CD4-positive, alpha-beta T cell (primary cell): ENCODE data around the gene FOXC2. TPM values are rescaled to one million over a fixed set of nuclear protein-coding genes. Genes with fewer than 3 reads are reported as not detected.

Experiments used
- ATAC-seq: fragments of 200-7000 bp; cut with Tn5 transposase; one replicate; pipeline ENCODE4 v1.10.0; 2022; ENCODE audit warnings: mild to moderate bottlenecking; ENCODE audit not compliant: poor library complexity
- CTCF ChIA-PET: fragments of 350-600 bp; sonication (Branson Sonifier 250); formaldehyde crosslinking; loops from one replicate; lab custom pipeline; 2021; ENCODE audit warnings: antibody characterized with exemption, inconsistent platforms; lab: Charles Lee
- POLR2A ChIA-PET: fragments of 350-600 bp; sonication (Branson Sonifier 250); formaldehyde crosslinking; loops from one replicate; lab custom pipeline; 2021; ENCODE audit warnings: antibody characterized with exemption, inconsistent platforms; lab: Charles Lee
- DNase-seq, 14 experiments: peaks; one replicate each; pipeline ENCODE4 v3.0.0-alpha.2; 2013 to 2020; ENCODE audit warnings: mixed read lengths in 2 of 14
- H3K27ac ChIP-seq, 2 donors: one replicate each; pipeline versions ENCODE4 v1.5.1 to v1.7.0; 2013; ENCODE audit warnings: low read length in 2 of 2, low read depth in 1 of 2, mild to moderate bottlenecking in 1 of 2
- H3K27me3 ChIP-seq, 2 experiments: 1 replicate in 1 of 2; 2 replicates in 1 of 2; pipeline versions ENCODE4 v1.6.1 to v1.7.0; 2013; ENCODE audit warnings: low read length in 2 of 2, control low read depth in 1 of 2, mild to moderate bottlenecking in 1 of 2, moderate library complexity in 1 of 2; ENCODE audit not compliant: insufficient read depth in 2 of 2, control insufficient read depth in 1 of 2
- H3K36me3 ChIP-seq: one replicate; pipeline ENCODE4 v1.6.1; 2013; ENCODE audit warnings: low read length, control low read depth; ENCODE audit not compliant: insufficient read depth
- H3K4me1 ChIP-seq: one replicate; pipeline ENCODE4 v1.6.1; 2013; ENCODE audit warnings: low read length, control low read depth; ENCODE audit not compliant: insufficient read depth
- H3K4me3 ChIP-seq: one replicate; pipeline ENCODE4 v1.5.1; 2013; ENCODE audit warnings: mild to moderate bottlenecking, low read length, moderate library complexity
- H3K9me3 ChIP-seq, 2 experiments: 1 replicate in 1 of 2; 2 replicates in 1 of 2; pipeline versions ENCODE4 v1.6.1 to v1.7.0; 2013; ENCODE audit warnings: low read length in 2 of 2, mild to moderate bottlenecking in 2 of 2, control low read depth in 1 of 2, moderate library complexity in 1 of 2; ENCODE audit not compliant: control insufficient read depth in 1 of 2, insufficient read depth in 1 of 2
- H3K27ac Mint-ChIP-seq: one replicate; pipeline ENCODE4 v1.8.0; 2020; ENCODE audit warnings: mixed read lengths
- H3K27me3 Mint-ChIP-seq: one replicate; pipeline ENCODE4 v1.8.0; 2021; ENCODE audit warnings: mixed read lengths
- H3K36me3 Mint-ChIP-seq: one replicate; pipeline ENCODE4 v1.8.0; 2021; ENCODE audit warnings: low read depth, mixed read lengths
- H3K4me1 Mint-ChIP-seq: one replicate; pipeline ENCODE4 v1.8.0; 2021; ENCODE audit warnings: low read depth, mixed read lengths
- H3K4me3 Mint-ChIP-seq: one replicate; pipeline ENCODE4 v1.8.0; 2020; ENCODE audit warnings: mild to moderate bottlenecking, mixed read lengths
- H3K9me3 Mint-ChIP-seq: one replicate; pipeline ENCODE4 v1.8.0; 2020; ENCODE audit warnings: mixed read lengths
- intact Hi-C, 2 experiments: fragments of 100-400 bp; cut with DNase I in 1 of 2; cut with micrococcal nuclease in 1 of 2; formaldehyde crosslinking; loops; one replicate each; pipeline versions ENCODE4 v1.15.1 to v1.9.0; 2023 to 2025; cut with DNase I, micrococcal nuclease
- total RNA-seq, 174 experiments: library from RNA in 2 of 174; stranded (reverse) in 2 of 174; gene quantifications; one replicate each; pipeline ENCODE4 v1.2.3 and lab custom pipeline; 2021 to 2026
- TF ChIP-seq, protein P1 (sequence below): fragments of 200-600 bp; IDR thresholded peaks from one replicate; pipeline ENCODE4 v1.8.0; 2022; ENCODE audit warnings: antibody characterized with exemption, mild to moderate bottlenecking

Gene FOXC2
- total RNA-seq, 2 experiments from 2014 or later, result 0.11 to 0.19 TPM

DNA sequence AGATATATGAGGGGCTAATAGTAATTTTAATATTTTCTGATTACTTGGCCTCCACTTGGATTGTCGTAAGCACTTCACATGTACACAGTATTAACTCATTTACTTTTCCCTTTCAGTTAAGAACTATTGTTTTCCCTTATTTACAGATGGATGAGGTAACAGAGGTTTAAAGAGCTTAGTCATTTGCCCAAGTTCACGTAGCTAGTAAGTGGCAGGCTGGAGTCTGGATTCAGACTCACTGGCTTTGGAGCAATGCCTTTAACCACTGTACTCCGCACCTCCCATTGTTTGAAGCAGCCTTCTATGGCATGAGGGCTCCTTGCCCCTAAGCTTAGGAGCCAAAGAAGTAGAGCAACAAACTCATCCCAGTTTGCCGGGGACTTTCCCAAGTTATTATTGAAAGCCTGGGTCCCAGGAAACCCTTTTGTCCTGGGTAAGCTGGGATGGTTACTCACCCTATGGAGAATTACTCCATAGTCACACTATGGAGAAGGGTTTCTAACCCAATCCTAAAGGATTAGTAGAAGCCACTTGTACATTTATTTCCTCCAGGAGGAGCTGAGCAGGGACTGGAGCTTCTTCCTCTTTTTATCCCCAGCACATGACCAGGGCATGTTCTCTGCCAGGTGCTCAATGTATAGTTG lies 24.0 kb downstream of the FOXC2 start:
- DNase-seq (no peak), ATAC-seq (no peak)
- Mint-ChIP-seq H3K27ac (no peak overlapping the region), H3K4me1 (peaks cover 8% of the 10 kb centered on the region), H3K36me3 (no peaks in the 10 kb centered on the region), H3K27me3 (peaks cover 44% of the 10 kb centered on the region), H3K9me3 (no peaks in the 10 kb centered on the region), H3K4me3 (no peak overlapping the region)
- H3K36me3 ChIP-seq, result no peaks in the 10 kb centered on the region
- intact Hi-C loops, result no loop called here
- peaks cover 20 to 23% of the 10 kb centered on the region in 2 experiments for H3K27me3 ChIP-seq
- TF ChIP-seq, protein P1, sequence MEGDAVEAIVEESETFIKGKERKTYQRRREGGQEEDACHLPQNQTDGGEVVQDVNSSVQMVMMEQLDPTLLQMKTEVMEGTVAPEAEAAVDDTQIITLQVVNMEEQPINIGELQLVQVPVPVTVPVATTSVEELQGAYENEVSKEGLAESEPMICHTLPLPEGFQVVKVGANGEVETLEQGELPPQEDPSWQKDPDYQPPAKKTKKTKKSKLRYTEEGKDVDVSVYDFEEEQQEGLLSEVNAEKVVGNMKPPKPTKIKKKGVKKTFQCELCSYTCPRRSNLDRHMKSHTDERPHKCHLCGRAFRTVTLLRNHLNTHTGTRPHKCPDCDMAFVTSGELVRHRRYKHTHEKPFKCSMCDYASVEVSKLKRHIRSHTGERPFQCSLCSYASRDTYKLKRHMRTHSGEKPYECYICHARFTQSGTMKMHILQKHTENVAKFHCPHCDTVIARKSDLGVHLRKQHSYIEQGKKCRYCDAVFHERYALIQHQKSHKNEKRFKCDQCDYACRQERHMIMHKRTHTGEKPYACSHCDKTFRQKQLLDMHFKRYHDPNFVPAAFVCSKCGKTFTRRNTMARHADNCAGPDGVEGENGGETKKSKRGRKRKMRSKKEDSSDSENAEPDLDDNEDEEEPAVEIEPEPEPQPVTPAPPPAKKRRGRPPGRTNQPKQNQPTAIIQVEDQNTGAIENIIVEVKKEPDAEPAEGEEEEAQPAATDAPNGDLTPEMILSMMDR, result no peak
- H3K4me3 ChIP-seq, result no peak overlapping the region
- no peaks in the 10 kb centered on the region for H3K9me3 ChIP-seq
- POLR2A ChIA-PET, result no interaction called here
- H3K4me1 ChIP-seq, result no peaks in the 10 kb centered on the region
- CTCF ChIA-PET, result no interaction called here
- H3K27ac ChIP-seq, result no peak overlapping the region

DNA sequence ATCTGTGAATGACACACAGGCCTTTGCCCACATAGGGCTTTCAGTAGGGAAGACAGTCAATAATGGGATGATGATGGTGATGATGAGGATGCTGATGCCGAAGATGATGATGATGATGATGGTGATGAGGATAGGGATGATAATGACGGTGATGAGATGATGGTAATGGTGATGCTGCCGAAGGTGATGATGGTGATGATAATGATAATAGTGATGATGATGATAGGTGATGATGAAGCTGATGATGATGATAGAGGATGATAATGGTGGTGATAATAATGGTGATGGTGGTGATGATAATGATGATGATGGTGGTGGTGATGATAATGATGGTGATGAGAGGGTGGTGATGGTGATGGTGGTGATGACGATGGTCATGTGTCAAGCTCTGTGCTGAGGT lies 24.6 kb downstream of the FOXC2 start:
- POLR2A ChIA-PET, result no interaction called here
- TF ChIP-seq, protein P1, result no peak
- Mint-ChIP-seq H3K9me3 (no peaks in the 10 kb centered on the region), H3K27ac (no peak overlapping the region), H3K4me1 (peaks cover 8% of the 10 kb centered on the region), H3K27me3 (peaks cover 41% of the 10 kb centered on the region), H3K36me3 (no peaks in the 10 kb centered on the region), H3K4me3 (no peak overlapping the region)
- Histone ChIP-seq H3K9me3 (no peaks in the 10 kb centered on the region), H3K27ac (no peak overlapping the region), H3K4me1 (no peaks in the 10 kb centered on the region), H3K4me3 (no peak overlapping the region), H3K27me3 (peaks cover 15 to 23% of the 10 kb centered on the region in 2 experiments), H3K36me3 (no peaks in the 10 kb centered on the region)
- DNase-seq, result no peak
- CTCF ChIA-PET, result no interaction called here
- intact Hi-C loops, result no loop called here
- ATAC-seq, result no peak

DNA sequence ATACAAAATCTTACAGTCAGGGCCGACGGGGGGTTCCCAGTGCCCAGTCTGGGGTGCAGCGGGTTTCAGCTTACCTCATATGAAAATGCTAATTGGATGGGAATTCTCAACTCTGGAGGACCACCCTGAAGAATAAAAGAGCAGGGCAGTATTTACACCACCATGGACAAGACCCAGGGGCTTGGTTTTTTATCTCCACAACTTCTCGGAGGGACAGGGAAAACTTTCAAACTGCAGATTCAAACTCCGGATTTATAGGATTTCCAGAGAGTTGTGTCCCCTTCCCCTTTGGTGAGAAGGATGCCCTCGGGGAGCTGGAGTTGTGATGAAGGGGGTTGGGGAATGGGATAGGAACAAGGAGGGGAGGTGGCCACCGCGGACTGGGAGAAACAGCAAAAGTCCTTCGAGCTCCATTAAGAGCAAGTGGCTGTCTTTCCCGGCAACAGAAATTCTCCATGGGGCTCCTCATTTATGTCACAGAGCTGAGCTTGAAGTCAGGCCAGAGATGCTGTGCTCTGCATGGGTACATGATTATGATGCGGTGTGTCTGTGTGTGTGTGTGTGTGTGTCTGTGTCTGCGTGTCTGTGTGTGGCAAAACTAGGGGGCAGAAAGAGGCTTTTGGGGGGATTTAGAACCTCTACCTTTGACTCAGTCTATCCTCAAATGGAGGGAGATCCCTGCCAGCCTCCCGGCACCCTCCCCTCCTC lies 27.4 kb downstream of the FOXC2 start:
- DNase-seq (no peak), ATAC-seq (no peak)
- H3K36me3 Mint-ChIP-seq, result no peaks in the 10 kb centered on the region
- no peaks in the 10 kb centered on the region for H3K9me3 ChIP-seq
- TF ChIP-seq, protein P1, result no peak
- H3K9me3 Mint-ChIP-seq, result no peaks in the 10 kb centered on the region
- no peak overlapping the region for H3K4me3 ChIP-seq
- H3K27ac ChIP-seq, result no peak overlapping the region
- H3K27me3 Mint-ChIP-seq, result peaks cover 46% of the 10 kb centered on the region
- ChIA-PET POLR2A (no interaction called here), CTCF (no interaction called here)
- H3K4me1 ChIP-seq, result no peaks in the 10 kb centered on the region
- no peaks in the 10 kb centered on the region for H3K36me3 ChIP-seq
- H3K27ac Mint-ChIP-seq, result no peak overlapping the region
- intact Hi-C loops, result no loop called here
- H3K4me1 Mint-ChIP-seq, result peaks cover 8% of the 10 kb centered on the region
- peaks cover 15 to 23% of the 10 kb centered on the region in 2 experiments for H3K27me3 ChIP-seq
- no peak overlapping the region for H3K4me3 Mint-ChIP-seq
